SK-N-SH (cell line): ENCODE results near the gene PGA5.

Experiments used
- TAF1 ChIP-seq: IDR thresholded peaks from 2 replicates; pipeline ENCODE4 v1.6.1; 2012; ENCODE audit warnings: low read depth, mild to moderate bottlenecking, low read length, moderate library complexity, borderline replicate concordance
- TCF12 ChIP-seq: IDR thresholded peaks from 2 replicates; pipeline ENCODE4 v1.4.0; 2012
- TF ChIP-seq, protein P1 (sequence below): fragments of 200-600 bp; sonication (generic); IDR thresholded peaks from 2 replicates; pipeline ENCODE4 v1.6.1; 2017; ENCODE audit warnings: antibody characterized with exemption, mild to moderate bottlenecking, moderate library complexity
- TF ChIP-seq, protein P2 (sequence below): fragments of 150-350 bp; IDR thresholded peaks from 2 replicates; pipeline ENCODE4 v1.6.1; 2017; ENCODE audit warnings: antibody characterized with exemption, low read length, low read depth, borderline replicate concordance

DNA sequence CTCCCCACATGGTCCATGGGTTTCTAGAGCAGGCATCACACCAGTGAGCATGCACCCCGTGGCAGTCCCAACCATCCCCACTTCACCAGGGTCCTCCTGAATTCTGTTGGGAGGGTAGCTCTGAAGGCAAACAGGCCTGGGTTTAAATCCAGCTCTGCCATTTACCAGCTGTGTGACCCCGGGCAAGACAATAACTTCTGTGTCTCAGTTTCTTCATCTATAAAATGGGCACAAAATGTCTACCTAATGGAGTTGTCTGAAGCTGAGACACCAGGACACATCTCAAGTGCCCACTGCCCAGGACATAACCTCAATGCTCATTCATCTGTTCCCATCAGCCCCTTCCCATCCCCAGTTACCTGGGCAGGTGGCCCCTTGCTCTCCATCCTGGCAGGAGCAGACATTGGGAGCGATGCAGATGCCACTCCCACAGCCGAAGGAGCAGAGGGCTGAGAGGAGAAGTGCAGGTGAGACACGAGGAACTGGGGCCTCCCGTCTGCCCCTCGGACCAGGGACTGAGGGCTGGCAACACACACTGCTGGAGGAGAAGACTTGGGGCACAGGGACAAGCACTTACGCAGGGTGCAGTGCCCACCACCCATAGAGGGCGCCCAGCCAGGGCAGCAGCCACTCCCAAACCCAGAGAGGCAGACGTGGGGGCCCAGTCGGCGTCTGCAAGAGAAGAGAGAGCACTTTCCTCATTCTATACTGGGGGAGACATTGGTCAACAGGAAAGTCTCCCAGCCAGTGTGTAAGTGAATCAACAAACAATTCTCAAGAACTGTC is 50.1 kb downstream of the PGA5 start:
- TF ChIP-seq, protein P1, sequence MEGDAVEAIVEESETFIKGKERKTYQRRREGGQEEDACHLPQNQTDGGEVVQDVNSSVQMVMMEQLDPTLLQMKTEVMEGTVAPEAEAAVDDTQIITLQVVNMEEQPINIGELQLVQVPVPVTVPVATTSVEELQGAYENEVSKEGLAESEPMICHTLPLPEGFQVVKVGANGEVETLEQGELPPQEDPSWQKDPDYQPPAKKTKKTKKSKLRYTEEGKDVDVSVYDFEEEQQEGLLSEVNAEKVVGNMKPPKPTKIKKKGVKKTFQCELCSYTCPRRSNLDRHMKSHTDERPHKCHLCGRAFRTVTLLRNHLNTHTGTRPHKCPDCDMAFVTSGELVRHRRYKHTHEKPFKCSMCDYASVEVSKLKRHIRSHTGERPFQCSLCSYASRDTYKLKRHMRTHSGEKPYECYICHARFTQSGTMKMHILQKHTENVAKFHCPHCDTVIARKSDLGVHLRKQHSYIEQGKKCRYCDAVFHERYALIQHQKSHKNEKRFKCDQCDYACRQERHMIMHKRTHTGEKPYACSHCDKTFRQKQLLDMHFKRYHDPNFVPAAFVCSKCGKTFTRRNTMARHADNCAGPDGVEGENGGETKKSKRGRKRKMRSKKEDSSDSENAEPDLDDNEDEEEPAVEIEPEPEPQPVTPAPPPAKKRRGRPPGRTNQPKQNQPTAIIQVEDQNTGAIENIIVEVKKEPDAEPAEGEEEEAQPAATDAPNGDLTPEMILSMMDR = peak; percentile 22
- TF ChIP-seq TAF1 = no peak
- no peak for TF ChIP-seq TCF12
- TF ChIP-seq, protein P2, sequence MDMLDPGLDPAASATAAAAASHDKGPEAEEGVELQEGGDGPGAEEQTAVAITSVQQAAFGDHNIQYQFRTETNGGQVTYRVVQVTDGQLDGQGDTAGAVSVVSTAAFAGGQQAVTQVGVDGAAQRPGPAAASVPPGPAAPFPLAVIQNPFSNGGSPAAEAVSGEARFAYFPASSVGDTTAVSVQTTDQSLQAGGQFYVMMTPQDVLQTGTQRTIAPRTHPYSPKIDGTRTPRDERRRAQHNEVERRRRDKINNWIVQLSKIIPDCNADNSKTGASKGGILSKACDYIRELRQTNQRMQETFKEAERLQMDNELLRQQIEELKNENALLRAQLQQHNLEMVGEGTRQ = no peak
